ENCODE results near the gene PLAC1. TPM values are rescaled to one million over a fixed set of nuclear protein-coding genes. Genes with fewer than 3 reads are reported as not detected.

Gene PLAC1, protein sequence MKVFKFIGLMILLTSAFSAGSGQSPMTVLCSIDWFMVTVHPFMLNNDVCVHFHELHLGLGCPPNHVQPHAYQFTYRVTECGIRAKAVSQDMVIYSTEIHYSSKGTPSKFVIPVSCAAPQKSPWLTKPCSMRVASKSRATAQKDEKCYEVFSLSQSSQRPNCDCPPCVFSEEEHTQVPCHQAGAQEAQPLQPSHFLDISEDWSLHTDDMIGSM
- total RNA-seq = not detected

DNA sequence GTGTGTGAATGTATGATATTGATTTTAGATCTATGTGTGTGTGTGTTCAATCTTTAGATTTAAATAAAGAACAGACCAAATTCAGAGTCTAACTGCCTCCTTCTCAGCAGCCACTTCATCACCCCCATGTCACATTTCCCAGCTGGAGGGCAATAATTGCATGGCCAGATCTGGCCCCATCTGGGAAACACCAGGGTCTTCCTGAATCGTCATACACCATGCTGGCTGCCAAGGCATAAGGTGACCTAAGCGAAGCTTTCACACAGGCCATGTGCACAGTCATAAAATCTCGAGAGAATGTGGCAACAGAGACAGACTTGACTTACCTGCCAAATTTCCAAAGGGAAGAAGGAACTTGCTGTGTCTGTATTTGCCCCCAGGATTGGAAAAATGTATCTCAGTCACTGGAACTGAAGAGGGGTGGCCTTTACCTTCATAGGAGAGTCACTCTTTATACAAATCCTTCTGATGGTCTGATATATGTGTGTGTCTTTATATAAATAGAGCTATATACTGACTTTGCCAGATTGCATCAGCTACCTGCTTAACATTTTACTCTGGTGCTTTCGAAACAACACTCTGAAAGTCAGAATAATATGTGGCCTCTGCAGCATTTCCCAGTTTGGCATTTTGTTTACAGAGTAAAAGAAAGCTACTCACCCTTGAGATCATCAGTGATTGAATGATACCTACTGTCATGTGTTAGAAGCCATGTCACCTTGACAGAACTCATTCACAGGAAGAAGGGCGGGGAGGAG is at the start of gene PLAC1:
Gene PLAC1 (minus strand): TSS at position 470 of the 758 bp plus-strand sequence. CDS start 91,789 bp downstream, outside the sequence.
- DNase-seq (ENCODE audit: low spot score) = no peak

DNA sequence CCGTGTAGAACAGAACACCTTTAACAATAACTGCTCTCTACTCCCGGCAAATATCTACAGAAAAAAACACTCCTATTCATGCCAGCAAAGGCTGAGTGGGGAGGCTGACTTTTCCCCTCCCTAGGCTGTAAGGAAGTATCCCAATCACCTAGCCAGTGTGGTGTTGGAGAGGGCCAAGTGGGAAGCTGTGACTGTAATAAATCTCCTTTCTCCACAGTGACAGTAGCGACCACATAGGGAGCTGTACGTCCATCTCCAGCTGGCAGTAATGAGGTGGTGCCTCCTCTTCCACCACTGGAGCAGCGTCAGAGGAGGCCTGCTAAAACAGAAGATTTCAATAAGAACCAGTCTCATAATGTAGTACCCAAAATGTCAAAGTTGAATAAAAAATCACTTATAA is 47.9 kb upstream of the PLAC1 start:
- no peak for DNase-seq (ENCODE audit: low spot score)

DNA sequence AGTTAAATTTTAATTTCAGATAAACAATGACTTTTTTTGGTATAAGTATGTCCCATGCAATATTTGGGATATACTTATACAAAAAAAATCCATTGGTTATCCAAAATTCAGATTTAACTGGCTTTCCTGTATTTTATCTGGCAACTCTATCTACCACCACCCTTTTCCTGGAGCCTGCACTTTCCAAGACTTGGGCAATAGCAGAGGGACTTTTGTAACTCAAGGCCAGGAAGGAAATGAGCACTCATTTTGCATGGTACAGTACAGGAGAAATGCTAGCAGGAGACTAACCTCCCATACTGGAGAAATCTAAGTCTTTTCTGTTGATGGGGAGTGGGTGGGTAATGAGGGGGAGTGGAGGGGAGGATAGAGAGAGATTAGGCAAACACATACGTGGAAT is 37.7 kb upstream of the PLAC1 start:
- no peak for DNase-seq (ENCODE audit: low spot score)

- no peak for DNase-seq (ENCODE audit: low spot score)
These were observed 36.4 kb upstream of the PLAC1 start for GRCh38 chrX:134694333-134695322.

GRCh38 chrX:134693644-134694043 is 35.4 kb upstream of the PLAC1 start:
- no peak for DNase-seq (ENCODE audit: low spot score)

DNA sequence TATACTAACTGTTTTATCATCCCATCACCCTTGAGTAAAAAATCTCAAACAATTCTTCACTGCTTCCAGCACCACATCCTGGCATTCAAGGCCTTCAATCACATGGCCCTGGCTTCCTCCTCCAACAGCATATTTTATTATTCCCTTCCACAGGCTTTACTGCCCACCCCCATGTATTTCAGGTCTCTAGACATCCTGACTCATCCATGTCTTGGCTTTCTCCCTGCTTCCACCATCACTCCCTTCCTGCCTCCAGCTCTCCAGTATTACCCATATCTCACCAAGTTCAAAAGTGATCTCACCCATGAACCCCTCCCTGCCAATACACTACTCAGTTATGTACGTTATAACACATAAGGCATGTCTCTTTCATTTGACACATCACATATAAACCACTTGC is 34.7 kb upstream of the PLAC1 start:
- no peak for DNase-seq (ENCODE audit: low spot score)

GRCh38 chrX:134692233-134692632 is 34.0 kb upstream of the PLAC1 start:
- DNase-seq (ENCODE audit: low spot score) = no peak

GRCh38 chrX:134691453-134691852 is 33.2 kb upstream of the PLAC1 start:
- no peak for DNase-seq (ENCODE audit: low spot score)

DNA sequence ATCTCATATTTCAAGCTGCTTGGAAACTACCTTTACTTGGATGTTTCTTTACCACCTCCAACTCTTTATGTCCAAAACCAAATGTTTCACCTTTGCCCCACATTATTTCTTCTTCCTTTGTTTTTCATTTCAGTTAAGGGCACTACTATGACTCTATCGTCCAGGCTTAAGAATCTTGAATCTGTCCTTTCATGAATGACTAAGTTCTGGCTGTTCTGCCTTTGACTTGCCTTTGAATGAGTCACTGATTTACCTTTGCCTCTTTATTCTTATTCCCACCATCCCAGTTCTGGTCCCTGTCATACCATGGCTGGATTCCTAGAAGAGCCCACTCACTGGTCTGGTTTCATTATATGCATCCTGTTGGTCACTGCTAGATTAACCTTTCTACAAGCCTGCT is 30.6 kb upstream of the PLAC1 start:
- DNase-seq (ENCODE audit: low spot score) = no peak

GRCh38 chrX:134688031-134688823 is 30.0 kb upstream of the PLAC1 start:
- DNase-seq (ENCODE audit: low spot score) = no peak

- DNase-seq (ENCODE audit: low spot score) = no peak
These were observed 27.4 kb upstream of the PLAC1 start for GRCh38 chrX:134685668-134686067.

- no peak for DNase-seq (ENCODE audit: low spot score)
These were observed 26.7 kb upstream of the PLAC1 start for GRCh38 chrX:134684956-134685355.

DNA sequence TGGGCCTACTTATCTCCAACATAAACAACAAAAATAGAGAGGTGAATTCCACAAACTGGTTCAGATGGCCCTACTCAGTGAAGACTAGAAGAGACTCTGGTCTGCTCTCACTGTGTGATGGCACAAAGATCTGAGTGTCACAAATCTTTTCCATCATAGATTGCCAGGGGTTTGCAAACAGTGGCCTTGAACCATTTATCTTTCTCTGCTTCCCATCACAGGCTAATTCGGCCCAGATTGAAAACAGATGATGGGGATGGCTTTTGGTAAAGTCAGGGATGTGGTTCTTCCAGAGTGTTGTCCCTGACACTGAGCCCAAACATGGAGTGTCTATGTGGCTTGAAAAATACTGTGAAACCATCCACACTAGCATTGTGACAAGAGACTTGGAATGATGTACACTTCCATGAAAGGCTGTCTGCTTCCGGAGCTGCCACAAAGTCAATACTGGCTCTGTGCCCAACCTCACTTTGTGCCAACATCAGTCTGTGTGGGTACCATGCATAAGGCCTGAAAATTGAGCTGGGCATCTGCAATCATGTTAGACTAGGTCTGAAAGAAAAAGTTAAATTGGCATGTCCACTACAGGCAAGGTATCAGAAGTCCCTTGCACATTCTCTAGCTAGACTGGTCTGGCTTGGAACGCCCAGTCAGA is 25.2 kb upstream of the PLAC1 start:
- DNase-seq (ENCODE audit: low spot score) = no peak

GRCh38 chrX:134682081-134682480 is 23.8 kb upstream of the PLAC1 start:
- DNase-seq (ENCODE audit: low spot score) = no peak

DNA sequence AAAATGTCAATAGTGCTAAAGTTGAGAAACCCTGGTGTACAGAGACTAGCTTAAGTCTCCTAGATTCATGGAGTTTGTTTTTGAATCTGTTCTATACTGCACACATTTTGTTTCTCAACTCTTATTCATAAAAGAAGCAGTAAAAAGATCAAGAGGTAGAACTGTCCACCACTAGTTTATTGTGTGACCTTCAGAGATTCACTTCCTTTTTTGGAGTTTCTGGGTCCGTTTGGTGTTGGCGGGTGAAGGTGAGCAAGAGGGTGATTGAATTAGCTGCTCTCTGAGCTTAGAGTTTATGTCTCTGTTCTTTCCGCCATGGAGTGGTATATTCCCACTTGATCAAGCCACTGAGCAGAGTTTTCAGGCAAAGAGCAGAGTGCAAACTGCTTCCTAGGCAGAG is 21.4 kb upstream of the PLAC1 start:
- DNase-seq (ENCODE audit: low spot score) = no peak

DNA sequence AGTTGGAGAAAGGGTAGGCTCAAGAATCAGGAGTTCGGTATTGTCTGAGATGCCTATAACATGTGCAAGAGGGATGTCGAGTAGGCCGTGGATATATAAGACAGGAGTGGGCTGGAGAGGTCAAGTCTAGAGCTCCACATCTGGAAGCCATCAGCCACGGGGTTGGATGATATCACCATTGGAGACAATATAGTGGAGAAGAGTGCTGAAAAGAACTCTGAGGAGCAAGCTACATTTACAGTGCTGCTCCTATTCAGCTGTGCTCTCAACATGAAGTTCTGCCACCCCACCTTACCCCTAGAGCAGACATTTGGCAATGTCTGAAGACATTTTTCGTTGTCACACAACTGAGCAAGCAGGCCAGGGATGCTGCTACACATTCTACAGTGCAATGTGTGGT is 20.9 kb upstream of the PLAC1 start:
- DNase-seq (ENCODE audit: low spot score) = no peak

DNA sequence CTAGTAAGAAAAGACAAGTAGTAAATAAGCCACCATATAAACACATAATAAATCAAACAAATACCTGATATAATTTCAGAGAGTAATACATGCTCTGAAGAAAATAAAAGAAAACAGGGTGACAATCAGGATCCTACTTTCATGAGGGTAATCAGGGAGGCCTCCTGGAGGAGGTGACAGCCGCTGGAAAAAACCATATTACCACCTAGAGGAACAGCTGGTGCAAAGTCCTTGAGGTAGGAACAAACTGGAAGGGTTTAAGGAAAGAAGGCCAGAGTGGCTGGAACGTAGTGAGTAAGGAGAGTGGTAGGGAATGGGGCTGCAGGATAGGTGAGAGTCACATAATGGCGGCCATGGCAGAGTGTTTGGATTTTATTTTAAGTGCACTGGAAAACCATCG is 19.1 kb upstream of the PLAC1 start:
- no peak for DNase-seq (ENCODE audit: low spot score)

GRCh38 chrX:134676436-134676835 is 18.2 kb upstream of the PLAC1 start:
- no peak for DNase-seq (ENCODE audit: low spot score)

- no peak for DNase-seq (ENCODE audit: low spot score)
These were observed 14.9 kb upstream of the PLAC1 start for GRCh38 chrX:134673123-134673522.

DNA sequence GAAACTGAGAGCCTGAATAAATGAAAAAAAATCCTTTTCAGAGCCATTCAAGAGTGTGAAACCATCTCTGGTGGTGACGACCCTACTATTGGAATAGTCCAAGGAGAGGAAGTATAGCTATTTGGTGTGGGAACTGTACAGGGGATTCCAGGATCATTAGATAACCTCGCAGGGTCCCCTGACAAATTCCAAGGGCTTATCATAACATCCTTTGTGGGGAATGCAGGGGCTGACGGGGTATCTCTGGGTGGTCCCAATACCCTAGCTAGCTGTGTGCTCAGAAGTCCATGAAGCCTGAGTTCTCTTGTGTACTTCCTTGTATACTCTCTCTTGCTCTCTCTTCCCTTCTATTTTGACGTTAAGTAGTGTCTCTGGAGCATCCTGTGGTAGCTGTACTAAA is 13.8 kb upstream of the PLAC1 start:
- DNase-seq (ENCODE audit: low spot score) = no peak

GRCh38 chrX:134671294-134671693 is 13.0 kb upstream of the PLAC1 start:
- DNase-seq (ENCODE audit: low spot score) = no peak
